Measurements from ENCODE around the gene CIPC. TPM values are rescaled to one million over a fixed set of nuclear protein-coding genes. Genes with fewer than 3 reads are reported as not detected.

The CIPC gene
- total and polyA plus RNA-seq, 7 donors: 14.8 to 96.1 (median 59.7) TPM

DNA sequence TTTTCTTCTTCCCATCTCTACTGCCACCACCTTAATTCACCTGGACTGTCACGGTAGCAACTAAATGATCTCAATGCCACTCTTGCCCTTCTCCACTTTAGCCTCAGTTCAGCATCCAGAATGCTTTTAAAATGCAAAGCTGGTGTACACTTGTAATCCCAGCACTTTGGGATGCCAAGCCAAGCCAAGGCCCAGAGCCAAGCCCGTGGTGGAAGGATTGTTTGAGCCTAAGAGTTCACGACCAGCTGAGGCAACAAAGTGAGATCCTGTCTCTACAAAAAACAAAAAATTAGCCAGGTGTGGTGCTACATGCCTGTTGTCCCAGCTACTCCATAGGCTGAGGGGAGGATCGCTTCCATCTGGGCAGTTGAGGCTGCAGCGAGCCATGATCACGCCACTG, 5.9 kb downstream of the CIPC start:
- H3K27ac ChIP-seq: peak overlapping the region; percentile 65 to 100 (median 93)
- 92% methylated on average over 6 of the region's 6 CpGs for WGBS, 2 donors
- no peaks in the 10 kb centered on the region for H3K27me3 ChIP-seq
- no peak for TF ChIP-seq POLR2A (IDR thresholded peaks at IDR 0.05)
- TF ChIP-seq, protein P1, sequence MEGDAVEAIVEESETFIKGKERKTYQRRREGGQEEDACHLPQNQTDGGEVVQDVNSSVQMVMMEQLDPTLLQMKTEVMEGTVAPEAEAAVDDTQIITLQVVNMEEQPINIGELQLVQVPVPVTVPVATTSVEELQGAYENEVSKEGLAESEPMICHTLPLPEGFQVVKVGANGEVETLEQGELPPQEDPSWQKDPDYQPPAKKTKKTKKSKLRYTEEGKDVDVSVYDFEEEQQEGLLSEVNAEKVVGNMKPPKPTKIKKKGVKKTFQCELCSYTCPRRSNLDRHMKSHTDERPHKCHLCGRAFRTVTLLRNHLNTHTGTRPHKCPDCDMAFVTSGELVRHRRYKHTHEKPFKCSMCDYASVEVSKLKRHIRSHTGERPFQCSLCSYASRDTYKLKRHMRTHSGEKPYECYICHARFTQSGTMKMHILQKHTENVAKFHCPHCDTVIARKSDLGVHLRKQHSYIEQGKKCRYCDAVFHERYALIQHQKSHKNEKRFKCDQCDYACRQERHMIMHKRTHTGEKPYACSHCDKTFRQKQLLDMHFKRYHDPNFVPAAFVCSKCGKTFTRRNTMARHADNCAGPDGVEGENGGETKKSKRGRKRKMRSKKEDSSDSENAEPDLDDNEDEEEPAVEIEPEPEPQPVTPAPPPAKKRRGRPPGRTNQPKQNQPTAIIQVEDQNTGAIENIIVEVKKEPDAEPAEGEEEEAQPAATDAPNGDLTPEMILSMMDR (IDR thresholded peaks at IDR 0.05): no peak
- TF ChIP-seq EP300 (IDR thresholded peaks at IDR 0.05): no peak
- TF ChIP-seq POLR2AphosphoS5 (IDR thresholded peaks at IDR 0.05): no peak
- H3K4me3 ChIP-seq: no peak overlapping the region
- H3K9me3 ChIP-seq: no peaks in the 10 kb centered on the region
- H3K36me3 ChIP-seq: peaks cover 0 to 33% (median 13%) of the 10 kb centered on the region in 4 donors
- peaks cover 0 to 94% (median 87%) of the 10 kb centered on the region in 4 donors for H3K4me1 ChIP-seq
- DNase-seq: no peak
- intact Hi-C loops (cut with DNase I): no loop called here

DNA sequence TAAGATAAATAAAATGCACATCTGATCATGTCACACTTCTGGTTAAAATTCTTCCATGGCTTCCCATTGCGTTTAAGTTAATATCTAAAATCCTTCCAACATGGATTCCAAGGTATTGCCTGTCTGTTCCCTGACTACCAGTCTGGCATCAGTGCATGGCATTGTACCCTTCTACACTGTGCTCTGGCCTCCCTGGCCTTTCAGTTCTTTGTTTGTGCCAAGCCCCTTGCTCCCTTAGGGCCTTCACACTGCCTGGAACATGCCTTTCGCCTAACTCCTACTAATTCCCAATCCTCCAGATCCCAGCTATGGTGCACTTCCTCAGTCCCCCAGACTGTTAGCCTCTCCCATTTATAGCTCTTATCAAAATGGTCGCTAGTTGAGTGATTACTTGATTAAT, 6.3 kb downstream of the CIPC start:
- H3K4me1 ChIP-seq: peaks cover 0 to 94% (median 86%) of the 10 kb centered on the region in 4 donors
- H3K27ac ChIP-seq: peak overlapping the region; percentile 65 to 100 (median 93)
- TF ChIP-seq, protein P1 (IDR thresholded peaks at IDR 0.05): no peak
- TF ChIP-seq EP300 (IDR thresholded peaks at IDR 0.05) (no peak), POLR2AphosphoS5 (IDR thresholded peaks at IDR 0.05) (no peak), POLR2A (IDR thresholded peaks at IDR 0.05) (no peak)
- H3K9me3 ChIP-seq: no peaks in the 10 kb centered on the region
- H3K27me3 ChIP-seq: no peaks in the 10 kb centered on the region
- no peak overlapping the region for H3K4me3 ChIP-seq
- intact Hi-C loops (cut with DNase I): no loop called here
- DNase-seq: no peak
- 76 to 92% methylated on average over 3 of the region's 3 CpGs for WGBS, 2 donors
- peaks cover 0 to 37% (median 13%) of the 10 kb centered on the region in 4 donors for H3K36me3 ChIP-seq

DNA sequence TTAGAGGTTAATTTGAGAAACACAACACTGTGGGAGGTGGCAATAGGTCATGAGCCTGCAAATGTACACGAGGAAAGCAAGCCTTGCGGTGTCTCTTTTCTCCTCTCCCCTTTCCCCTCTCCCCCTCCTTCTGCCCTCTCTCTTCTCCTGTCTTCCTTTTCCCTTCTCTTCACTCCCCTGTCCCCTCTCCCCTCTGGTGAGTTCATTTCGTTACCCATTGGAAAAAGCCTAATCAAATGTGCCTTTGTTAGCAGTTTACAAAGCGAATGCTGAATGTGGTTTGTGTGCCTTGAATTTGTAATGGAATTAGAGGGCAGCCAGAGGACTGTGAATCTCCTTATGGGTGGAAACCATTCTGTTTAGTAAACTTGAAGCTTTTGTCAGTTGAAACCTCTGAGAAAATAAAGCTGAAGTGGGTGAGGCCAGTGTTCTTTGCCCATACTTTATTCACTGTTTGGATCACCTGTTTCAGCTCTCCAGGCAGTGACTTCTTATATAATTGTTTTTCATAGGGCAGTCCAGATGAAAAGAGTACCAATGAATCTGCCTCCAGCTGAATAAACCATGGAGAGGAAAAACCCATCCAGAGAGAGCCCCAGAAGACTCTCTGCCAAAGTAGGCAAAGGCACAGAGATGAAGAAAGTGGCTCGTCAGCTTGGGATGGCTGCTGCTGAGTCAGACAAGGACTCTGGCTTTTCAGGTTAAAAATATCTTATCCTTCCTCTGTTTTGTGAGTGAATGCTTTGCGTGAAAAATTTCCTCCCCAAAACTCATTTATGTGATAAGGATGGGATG, 7.3 kb downstream of the CIPC start:
- DNase-seq: no peak
- 78 to 81% methylated on average over 6 of the region's 6 CpGs for WGBS, 2 donors
- Histone ChIP-seq H3K4me3 (no peak overlapping the region), H3K36me3 (peaks cover 0 to 47% (median 13%) of the 10 kb centered on the region in 4 donors), H3K27me3 (no peaks in the 10 kb centered on the region), H3K9me3 (no peaks in the 10 kb centered on the region), H3K27ac (peak overlapping the region; percentile 65 to 100 (median 93)), H3K4me1 (peaks cover 0 to 94% (median 85%) of the 10 kb centered on the region in 4 donors)
- no peak for TF ChIP-seq POLR2A (IDR thresholded peaks at IDR 0.05)
- TF ChIP-seq POLR2AphosphoS5 (IDR thresholded peaks at IDR 0.05): peak in 1 of 4 donors; percentile 16
- intact Hi-C loops (cut with DNase I): no loop called here

DNA sequence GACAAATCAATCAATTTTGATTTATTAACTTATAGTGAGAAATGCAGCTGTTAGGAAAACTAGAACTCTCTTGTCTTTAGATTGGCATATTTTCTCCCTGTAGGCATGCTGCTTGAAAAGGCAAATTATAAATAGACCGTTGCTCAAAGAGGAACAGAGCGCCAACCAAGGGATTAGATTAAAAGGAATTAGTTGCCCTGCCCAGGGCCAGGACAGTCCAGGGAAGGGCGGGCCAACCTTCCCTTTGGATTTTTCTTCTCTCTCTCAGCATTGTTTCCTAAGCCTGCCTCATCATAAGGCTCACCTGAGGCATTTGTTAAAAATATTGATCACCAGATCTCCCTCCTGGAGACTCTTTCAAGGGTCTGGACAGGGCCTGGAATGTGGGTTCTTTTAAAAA, 8.6 kb downstream of the CIPC start:
- DNase-seq: no peak
- WGBS, 2 donors: 87 to 90% methylated on average over 3 of the region's 3 CpGs
- no peaks in the 10 kb centered on the region for H3K27me3 ChIP-seq
- H3K4me1 ChIP-seq: peaks cover 0 to 94% (median 84%) of the 10 kb centered on the region in 4 donors
- peaks cover 0 to 50% (median 13%) of the 10 kb centered on the region in 4 donors for H3K36me3 ChIP-seq
- H3K4me3 ChIP-seq: no peak overlapping the region
- TF ChIP-seq POLR2AphosphoS5 (IDR thresholded peaks at IDR 0.05) (no peak), POLR2A (IDR thresholded peaks at IDR 0.05) (no peak), EP300 (IDR thresholded peaks at IDR 0.05) (no peak)
- TF ChIP-seq, protein P1 (IDR thresholded peaks at IDR 0.05): no peak
- H3K9me3 ChIP-seq: no peaks in the 10 kb centered on the region
- peak overlapping the region; percentile 65 to 100 (median 93) for H3K27ac ChIP-seq
- intact Hi-C loops (cut with DNase I): no loop called here

DNA sequence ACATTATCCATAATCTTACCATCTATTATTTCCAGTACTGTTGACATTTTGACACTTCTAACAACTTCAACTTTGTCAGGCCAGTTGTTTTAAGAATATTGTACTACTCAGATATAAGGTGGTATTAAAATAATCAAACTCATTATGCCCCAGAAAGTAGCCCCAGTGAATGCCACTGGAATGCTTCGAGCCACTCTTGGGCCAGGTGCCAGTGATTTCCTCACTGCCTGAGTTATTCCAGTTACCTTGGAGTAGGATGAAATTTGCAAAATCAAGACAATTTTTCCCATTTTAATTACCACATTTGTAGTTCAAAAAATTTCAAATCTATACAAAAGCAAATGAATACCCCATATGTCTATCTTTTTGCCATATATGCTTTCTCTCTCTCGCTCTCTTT, 9.2 kb downstream of the CIPC start:
- Histone ChIP-seq H3K27me3 (no peaks in the 10 kb centered on the region), H3K27ac (peak overlapping the region; percentile 65 to 100 (median 93)), H3K9me3 (no peaks in the 10 kb centered on the region), H3K4me3 (no peak overlapping the region), H3K36me3 (peaks cover 0 to 56% (median 16%) of the 10 kb centered on the region in 4 donors), H3K4me1 (peaks cover 0 to 94% (median 82%) of the 10 kb centered on the region in 4 donors)
- intact Hi-C loops (cut with DNase I): no loop called here
- WGBS, 2 donors: 93 to 95% methylated on average over 2 of the region's 2 CpGs
- DNase-seq: no peak
- no peak for TF ChIP-seq POLR2A (IDR thresholded peaks at IDR 0.05)
- TF ChIP-seq EP300 (IDR thresholded peaks at IDR 0.05): no peak
- no peak for TF ChIP-seq POLR2AphosphoS5 (IDR thresholded peaks at IDR 0.05)
- TF ChIP-seq, protein P1 (IDR thresholded peaks at IDR 0.05): no peak
